Fibroblast of skin of abdomen (primary cell): ENCODE results near the gene FUNDC2.

Experiments
- DNase-seq: peaks from one replicate; pipeline ENCODE4 v3.0.0-alpha.2; 2013

Gene FUNDC2

GRCh38 chrX:155070038-155070437 is 43.4 kb downstream of the FUNDC2 start:
- no peak for DNase-seq

- no peak for DNase-seq
Measured at GRCh38 chrX:155070663-155070974, 44.0 kb downstream of the FUNDC2 start.

GRCh38 chrX:155070975-155071693 is 44.5 kb downstream of the FUNDC2 start, which contains the start of the genes BRCC3, CMC4 and MTCP1:
TSS of gene BRCC3 (plus strand) at chrX:155071508. CDS start at chrX:155071528, 20 bp downstream.
TSS of gene CMC4 (minus strand) at chrX:155071136. CDS start at chrX:155064023, 7,113 bp downstream.
TSS of gene MTCP1 (minus strand) at chrX:155071136. CDS start at chrX:155066010, 5,126 bp downstream.
- peak; percentile 79 for DNase-seq

GRCh38 chrX:155071694-155072280 is 45.1 kb downstream of the FUNDC2 start:
- no peak for DNase-seq

- peak; percentile 23 for DNase-seq
Measured at GRCh38 chrX:155086202-155086840, 59.7 kb downstream of the FUNDC2 start.

GRCh38 chrX:155086961-155087735 is 60.5 kb downstream of the FUNDC2 start:
- DNase-seq, result no peak

- DNase-seq, result peak; percentile 13
Measured at GRCh38 chrX:155094468-155095061, 67.9 kb downstream of the FUNDC2 start.

GRCh38 chrX:155105919-155106318 is 79.3 kb downstream of the FUNDC2 start:
- DNase-seq, result no peak

GRCh38 chrX:155108427-155108826 is 81.8 kb downstream of the FUNDC2 start:
- DNase-seq, result no peak
